GM21576 (cell line): ENCODE results near the gene C15orf40.

ENCODE experiments used
- ATAC-seq: cut with Tn5 transposase; IDR thresholded peaks from one replicate; pipeline ENCODE4 v1.9.1; 2021; ENCODE audit warnings: mild to moderate bottlenecking, moderate library complexity; ENCODE audit not compliant: unreplicated experiment

The C15orf40 gene

GRCh38 chr15:82995076-82995475 is 16.4 kb downstream of the C15orf40 start:
- ATAC-seq = no peak

GRCh38 chr15:82993144-82993543 is 18.3 kb downstream of the C15orf40 start:
- ATAC-seq = no peak

- no peak for ATAC-seq
These were observed 18.9 kb downstream of the C15orf40 start for GRCh38 chr15:82992436-82992998.

DNA sequence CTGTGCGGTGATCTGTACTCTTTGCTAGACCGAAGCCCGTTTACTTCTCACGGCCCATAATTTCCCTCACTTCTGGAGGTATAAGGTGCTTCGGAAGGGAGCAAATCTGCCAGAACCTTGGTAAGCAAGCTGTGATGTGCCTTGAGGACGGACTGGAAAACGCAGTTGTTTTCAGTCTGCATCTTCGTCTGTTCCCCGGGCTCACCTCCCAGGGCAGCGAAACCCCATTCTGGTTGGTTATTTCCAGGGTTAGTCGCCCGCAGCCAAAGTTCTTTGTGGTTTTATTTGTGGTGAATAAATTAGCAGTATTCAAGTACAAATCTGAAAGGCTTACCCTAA is 25.0 kb downstream of the C15orf40 start:
- no peak for ATAC-seq

- peak; percentile 98 for ATAC-seq
These were observed 25.6 kb downstream of the C15orf40 start, which contains the start of gene RAMAC for GRCh38 chr15:82985688-82986441. Gene RAMAC (plus strand): TSS chr15:82986210. CDS start chr15:82989019, 2,809 bp downstream.

DNA sequence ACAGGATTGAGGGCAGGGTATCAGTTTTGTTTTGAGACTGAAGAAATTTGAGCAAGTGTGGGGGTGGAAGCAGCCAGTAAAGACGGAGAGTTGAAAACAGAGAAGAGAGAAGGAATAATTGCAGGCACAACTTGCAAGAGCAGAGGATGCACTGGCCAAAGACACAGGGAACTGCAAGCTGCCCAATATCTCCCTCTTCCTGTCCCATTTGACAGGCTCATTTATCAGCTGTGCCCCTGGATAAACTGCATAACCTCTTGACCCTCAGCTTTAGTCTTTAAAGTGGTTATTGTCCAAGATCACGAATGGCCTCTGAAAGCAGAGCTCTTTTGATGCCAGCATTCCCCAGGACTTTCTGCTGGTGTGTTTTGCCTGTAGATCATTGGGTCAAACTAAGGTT is 30.5 kb downstream of the C15orf40 start:
- ATAC-seq = no peak

DNA sequence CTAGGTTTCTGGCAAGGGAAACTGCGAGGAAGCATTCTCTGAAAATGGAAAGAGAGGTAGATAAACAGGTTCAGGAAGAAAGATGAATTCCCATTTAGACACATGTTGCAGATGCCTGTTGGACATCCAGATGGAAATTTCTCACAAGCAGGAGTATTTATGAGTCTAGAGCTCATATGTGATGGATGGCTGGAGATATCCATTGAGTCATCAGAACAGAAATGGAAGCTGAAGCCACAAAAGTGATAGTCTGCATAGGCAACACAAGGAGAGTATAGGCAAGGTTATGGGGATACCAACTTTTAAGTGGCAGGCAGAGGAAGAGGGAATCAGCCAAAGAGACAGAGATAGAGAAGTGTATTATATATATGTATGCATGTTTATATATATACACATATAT is 31.7 kb downstream of the C15orf40 start:
- ATAC-seq = no peak

DNA sequence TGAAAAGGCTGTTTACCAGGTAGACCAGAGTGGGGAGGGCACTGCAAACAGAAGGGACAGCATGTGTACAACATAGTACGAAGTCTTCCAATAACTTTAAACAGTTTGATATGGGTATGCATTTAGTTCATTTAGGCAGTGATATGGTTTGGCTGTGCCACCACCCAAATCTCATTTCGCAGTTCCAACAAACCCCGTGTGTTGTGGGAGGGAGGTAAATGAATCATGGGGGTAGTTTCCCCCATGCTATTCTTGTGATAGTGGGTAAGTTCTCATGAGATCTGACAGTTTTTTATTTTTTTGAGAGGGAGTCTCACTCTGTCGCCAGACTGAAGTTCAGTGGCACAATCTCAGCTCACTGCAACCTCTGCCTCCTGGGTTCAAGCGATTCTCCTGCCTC is 33.0 kb downstream of the C15orf40 start:
- ATAC-seq = no peak

- ATAC-seq = no peak
These were observed 34.4 kb downstream of the C15orf40 start for GRCh38 chr15:82977076-82977475.

DNA sequence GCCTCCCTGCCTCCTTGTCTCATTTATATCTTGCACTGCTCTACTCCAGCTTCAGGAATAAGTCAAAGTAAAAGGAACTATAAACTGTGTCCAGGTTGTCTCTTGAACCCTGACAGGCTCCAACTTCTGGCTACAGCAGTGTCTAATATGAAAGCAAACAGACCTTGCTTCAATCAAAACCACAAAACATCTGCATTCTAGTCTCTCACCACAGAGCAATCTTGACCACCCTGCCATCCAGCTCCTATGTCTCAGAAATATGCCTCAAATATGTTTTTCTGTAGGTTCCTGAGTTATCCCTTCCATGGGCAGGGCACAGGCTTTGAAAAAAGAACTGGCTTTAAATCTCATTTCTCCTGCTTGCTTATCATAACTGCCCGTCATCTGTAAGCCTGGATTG is 38.4 kb downstream of the C15orf40 start:
- no peak for ATAC-seq

- no peak for ATAC-seq
These were observed 40.0 kb downstream of the C15orf40 start for GRCh38 chr15:82971218-82971984.

- ATAC-seq = no peak
These were observed 40.7 kb downstream of the C15orf40 start for GRCh38 chr15:82970696-82971095.

GRCh38 chr15:82970078-82970686 is 41.3 kb downstream of the C15orf40 start:
- no peak for ATAC-seq

GRCh38 chr15:82969353-82969752 is 42.1 kb downstream of the C15orf40 start:
- no peak for ATAC-seq

GRCh38 chr15:82968066-82968465 is 43.4 kb downstream of the C15orf40 start:
- ATAC-seq = no peak

DNA sequence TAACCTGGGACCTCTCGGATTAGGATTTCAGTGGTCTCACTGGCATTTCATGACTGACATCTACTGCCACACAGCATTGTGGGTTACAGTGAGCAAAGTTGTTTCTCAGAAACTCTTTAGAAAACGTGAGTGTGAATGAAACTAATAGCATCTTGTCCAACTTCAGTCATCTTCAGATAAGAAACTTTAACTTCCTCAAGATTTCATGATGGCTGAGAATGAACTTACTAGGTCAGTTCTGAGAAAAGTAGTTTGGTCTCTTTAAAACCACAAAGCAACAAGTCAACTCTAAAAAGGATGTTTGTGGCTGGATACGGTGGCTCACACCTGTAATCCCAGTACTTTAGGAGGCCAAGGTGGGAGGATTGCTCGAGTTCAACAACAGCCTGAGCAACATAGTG is 44.8 kb downstream of the C15orf40 start:
- peak; percentile 79 for ATAC-seq

DNA sequence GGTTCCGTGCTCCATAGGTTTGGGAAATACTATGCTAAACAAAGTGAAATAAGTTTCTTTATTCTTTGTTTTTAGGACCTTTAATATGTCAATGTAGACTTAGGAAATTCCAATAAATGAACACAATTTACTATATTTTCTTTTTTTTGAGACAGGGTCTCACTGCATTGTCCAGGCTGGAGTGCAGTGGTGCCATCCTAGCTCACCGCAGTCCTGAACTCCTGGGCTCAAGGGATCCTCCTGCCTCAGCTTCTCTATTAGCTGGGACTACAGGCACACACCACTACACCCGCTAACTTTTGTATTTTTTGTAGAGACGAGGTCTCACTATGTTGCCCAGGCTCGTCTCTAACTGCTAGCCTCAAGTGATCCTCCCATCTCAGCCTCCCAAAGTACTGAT is 46.5 kb downstream of the C15orf40 start:
- ATAC-seq = no peak

DNA sequence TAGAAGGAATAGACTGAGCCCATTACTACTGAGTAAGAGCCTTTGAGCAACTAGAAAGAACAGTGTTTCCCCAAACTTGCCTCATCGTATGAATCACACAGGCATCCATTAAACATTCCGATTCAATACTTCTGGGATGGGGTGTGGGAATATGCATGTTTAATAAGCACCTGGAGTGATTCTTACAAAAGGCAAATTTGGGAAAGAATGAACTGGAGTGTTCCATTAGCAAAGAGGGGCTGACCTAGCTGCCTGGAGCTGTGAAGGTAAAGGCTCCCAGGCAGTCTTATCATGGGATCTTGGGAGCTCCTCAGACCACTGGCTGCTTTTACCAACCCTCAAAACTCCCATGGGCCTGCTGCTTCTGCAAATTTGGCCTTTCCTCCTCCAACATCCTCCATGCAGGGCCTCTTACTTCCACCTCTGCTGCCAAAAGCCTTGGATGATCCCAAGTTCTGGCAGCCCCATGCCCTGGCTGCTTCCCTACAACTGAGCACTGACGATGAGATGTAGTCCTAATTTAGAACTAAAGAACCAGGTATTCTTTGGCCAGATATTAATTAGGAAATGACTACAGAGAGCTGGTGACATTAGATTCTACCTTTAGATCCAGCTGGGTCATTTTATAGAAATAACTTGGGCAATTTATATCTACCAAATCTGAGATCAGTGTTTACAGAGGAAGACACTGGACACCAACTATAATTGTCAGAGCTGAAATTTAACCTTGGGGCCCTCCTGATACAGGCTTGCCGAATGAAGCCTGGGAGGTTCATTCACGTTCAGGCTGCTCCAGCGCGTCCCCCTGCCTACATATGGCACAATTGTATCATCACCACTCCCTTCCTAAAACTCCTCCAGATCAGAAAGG is 47.7 kb downstream of the C15orf40 start:
- no peak for ATAC-seq

DNA sequence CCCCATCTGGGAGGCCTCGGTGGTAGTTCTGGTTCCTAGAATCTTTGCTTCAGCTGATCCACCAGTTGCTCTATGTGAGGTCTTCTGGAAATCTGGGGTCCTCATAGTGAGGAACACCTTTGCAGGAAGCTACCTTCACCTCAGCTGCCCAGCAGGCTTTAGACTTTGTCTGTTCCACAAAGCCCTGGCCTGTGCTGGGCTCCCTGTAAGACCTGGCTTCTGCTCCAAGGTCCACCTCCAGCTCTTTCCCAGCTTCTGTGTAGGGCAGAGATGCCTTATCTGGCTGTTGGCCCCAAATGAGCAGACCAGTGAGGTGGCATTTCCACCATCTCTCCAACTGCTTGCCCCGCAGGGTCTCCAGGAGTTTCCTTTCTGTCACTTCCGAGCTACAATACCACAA is 50.7 kb downstream of the C15orf40 start:
- no peak for ATAC-seq

GRCh38 chr15:82959423-82959822 is 52.0 kb downstream of the C15orf40 start:
- ATAC-seq = no peak

GRCh38 chr15:82958638-82959037 is 52.8 kb downstream of the C15orf40 start:
- ATAC-seq = no peak
